ENCODE measurements around the gene BANP. TPM values are rescaled to one million over a fixed set of nuclear protein-coding genes. Genes with fewer than 3 reads are reported as not detected.

Gene BANP
- total and polyA plus RNA-seq, 2 donors (not counting 3 experiments of a cell fraction or from before 2014, with no cell fraction given) = 22.4 to 33.8 TPM

DNA sequence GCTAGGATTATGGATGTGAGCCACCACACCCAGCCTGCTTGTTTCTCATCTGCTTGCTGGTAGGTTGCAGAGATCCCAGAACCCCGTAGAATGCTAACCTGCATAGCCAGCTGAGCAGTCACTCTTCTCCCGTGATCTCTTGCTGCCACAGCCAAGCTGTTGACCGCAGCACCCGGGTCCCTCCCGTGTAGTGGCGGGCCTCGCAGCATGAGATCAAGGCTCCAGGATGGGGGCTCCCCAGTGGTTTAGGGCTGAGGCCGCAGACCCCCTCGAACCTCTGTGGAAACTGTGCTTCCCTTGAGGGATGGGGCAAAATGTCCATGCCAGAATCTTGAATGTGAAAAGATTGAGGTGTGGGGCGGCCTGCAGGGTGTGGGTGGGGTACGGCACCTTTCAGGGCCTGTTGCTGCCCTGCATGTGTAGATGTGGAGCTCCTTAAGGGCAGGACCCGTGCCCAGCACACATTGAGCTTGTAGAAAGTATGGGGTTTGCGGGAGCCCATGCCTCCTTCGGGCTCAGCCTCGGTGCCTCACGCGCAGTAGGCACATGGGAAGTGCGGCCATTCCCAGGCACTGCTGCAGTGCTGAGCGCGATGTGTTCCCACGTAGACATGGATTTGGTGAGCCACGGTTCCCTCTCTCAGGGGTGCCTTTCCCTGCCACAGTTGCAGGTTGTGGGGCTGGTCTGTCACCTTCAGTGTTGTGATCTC, 99.9 kb downstream of the BANP start:
- intact Hi-C loops (cut with micrococcal nuclease) = no loop called here

More for the DNA sequence above, 99.9 kb downstream of the BANP start:
- Histone ChIP-seq H3K4me2 (ENCODE audit: insufficient read depth, low read length) (no peak overlapping the region), H3K4me1 (ENCODE audit: control insufficient read depth, extremely low read depth, insufficient read depth, low read length) (no peaks in the 10 kb centered on the region), H3K4me3 (replicated peaks in 1 of 3; ENCODE audit: insufficient read depth in 1 of 3, low read depth in 1 of 3, low read length in 3 of 3) (no peak overlapping the region), H3K9me3 (replicated peaks; ENCODE audit: control insufficient read depth, insufficient read depth, low read length) (no peaks in the 10 kb centered on the region), H4K20me1 (replicated peaks; ENCODE audit: control insufficient read depth, extremely low read depth, insufficient read depth, low read length) (no peaks in the 10 kb centered on the region), H3K27me3 (ENCODE audit: control insufficient read depth in 2 of 2, insufficient read depth in 2 of 2, low read length in 2 of 2) (no peaks in the 10 kb centered on the region), H3K9me1 (replicated peaks; ENCODE audit: control insufficient read depth, extremely low read depth, insufficient read depth, low read length) (no peaks in the 10 kb centered on the region), H3K9ac (replicated peaks; ENCODE audit: extremely low read depth, insufficient read depth, low read length) (no peak overlapping the region), H3K27ac (ENCODE audit: insufficient read depth, low read depth, low read length) (no peak overlapping the region), H3K79me2 (ENCODE audit: control insufficient read depth, insufficient read depth, low read length) (no peaks in the 10 kb centered on the region), H3K36me3 (ENCODE audit: control insufficient read depth in 2 of 2, extremely low read depth in 1 of 2, insufficient read depth in 2 of 2, low read length in 2 of 2) (peaks cover 0 to 2% of the 10 kb centered on the region in 2 experiments), H2AFZ (ENCODE audit: low read depth, low read length) (no peak overlapping the region)
- no peak for TF ChIP-seq GATA2 (IDR thresholded peaks at IDR 0.05; ENCODE audit: insufficient read depth, insufficient read length, low read depth, low read length)
- TF ChIP-seq MYC (IDR thresholded peaks at IDR 0.05; ENCODE audit: low read depth, low read length) = no peak
- no peak for TF ChIP-seq POLR2AphosphoS5 (IDR thresholded peaks at IDR 0.05; ENCODE audit: insufficient read depth, low read depth, low read length)
- no peak for TF ChIP-seq EZH2 (IDR thresholded peaks at IDR 0.05; ENCODE audit: borderline replicate concordance, low read depth, low read length, severe bottlenecking)
- TF ChIP-seq, protein P1, sequence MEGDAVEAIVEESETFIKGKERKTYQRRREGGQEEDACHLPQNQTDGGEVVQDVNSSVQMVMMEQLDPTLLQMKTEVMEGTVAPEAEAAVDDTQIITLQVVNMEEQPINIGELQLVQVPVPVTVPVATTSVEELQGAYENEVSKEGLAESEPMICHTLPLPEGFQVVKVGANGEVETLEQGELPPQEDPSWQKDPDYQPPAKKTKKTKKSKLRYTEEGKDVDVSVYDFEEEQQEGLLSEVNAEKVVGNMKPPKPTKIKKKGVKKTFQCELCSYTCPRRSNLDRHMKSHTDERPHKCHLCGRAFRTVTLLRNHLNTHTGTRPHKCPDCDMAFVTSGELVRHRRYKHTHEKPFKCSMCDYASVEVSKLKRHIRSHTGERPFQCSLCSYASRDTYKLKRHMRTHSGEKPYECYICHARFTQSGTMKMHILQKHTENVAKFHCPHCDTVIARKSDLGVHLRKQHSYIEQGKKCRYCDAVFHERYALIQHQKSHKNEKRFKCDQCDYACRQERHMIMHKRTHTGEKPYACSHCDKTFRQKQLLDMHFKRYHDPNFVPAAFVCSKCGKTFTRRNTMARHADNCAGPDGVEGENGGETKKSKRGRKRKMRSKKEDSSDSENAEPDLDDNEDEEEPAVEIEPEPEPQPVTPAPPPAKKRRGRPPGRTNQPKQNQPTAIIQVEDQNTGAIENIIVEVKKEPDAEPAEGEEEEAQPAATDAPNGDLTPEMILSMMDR (IDR thresholded peaks at IDR 0.05; ENCODE audit: extremely low read depth in 1 of 2, insufficient read depth in 1 of 2, low read depth in 1 of 2, low read length in 2 of 2) = no peak
- no peak for TF ChIP-seq JUN (IDR thresholded peaks at IDR 0.05; ENCODE audit: borderline replicate concordance, insufficient read depth, insufficient read length, low read depth)
- ChIA-PET CTCF (interaction anchor here (1.0 kb wide), 1 partner anchor 11 kb away, joined by 3 read pairs; no protein-coding TSS in a partner anchor), POLR2A (no interaction called here)
- FAIRE-seq (no peak), DNase-seq (ENCODE audit: low read depth, low spot score) (no peak)
- BruUV-seq (replicated peaks) = no TSS peak
- dilution Hi-C loops (cut with MboI; ENCODE audit: extremely low pct_ligation_motif_present, low sequenced_read_pairs) = no loop called here

Data from endothelial cell of umbilical vein (primary cell).